Brain pericyte (primary cell): Measurements from ENCODE around the gene TNFRSF6B.
A peak's percentile ranks its signal among the peaks of the same experiment; 100 is the strongest.

Source experiments
- DNase-seq: peaks from one replicate; pipeline ENCODE4 v3.0.0-alpha.2; 2012; ENCODE audit warnings: low read depth, low spot score

Gene TNFRSF6B

DNA sequence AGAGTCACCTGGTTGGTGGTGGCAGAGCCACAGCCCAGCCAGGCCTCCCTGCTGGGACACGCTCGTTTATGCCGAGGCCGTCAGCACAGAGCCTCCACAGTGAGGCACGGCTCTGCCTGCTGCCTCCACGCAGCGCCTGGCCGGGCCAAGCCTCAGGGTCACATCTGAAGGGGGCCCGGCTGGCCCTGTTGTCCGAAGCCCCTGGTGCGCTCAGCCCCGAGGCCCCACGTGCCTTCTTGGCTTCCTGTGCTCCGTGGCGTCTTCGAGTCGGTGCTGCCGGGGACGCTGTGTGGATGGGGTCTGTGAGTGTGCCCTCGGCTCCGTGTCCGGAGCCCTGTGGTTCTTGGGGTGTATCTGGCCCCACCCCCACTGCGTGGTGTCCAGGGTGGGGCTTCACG lies 10.4 kb upstream of the TNFRSF6B start:
- no peak for DNase-seq

DNA sequence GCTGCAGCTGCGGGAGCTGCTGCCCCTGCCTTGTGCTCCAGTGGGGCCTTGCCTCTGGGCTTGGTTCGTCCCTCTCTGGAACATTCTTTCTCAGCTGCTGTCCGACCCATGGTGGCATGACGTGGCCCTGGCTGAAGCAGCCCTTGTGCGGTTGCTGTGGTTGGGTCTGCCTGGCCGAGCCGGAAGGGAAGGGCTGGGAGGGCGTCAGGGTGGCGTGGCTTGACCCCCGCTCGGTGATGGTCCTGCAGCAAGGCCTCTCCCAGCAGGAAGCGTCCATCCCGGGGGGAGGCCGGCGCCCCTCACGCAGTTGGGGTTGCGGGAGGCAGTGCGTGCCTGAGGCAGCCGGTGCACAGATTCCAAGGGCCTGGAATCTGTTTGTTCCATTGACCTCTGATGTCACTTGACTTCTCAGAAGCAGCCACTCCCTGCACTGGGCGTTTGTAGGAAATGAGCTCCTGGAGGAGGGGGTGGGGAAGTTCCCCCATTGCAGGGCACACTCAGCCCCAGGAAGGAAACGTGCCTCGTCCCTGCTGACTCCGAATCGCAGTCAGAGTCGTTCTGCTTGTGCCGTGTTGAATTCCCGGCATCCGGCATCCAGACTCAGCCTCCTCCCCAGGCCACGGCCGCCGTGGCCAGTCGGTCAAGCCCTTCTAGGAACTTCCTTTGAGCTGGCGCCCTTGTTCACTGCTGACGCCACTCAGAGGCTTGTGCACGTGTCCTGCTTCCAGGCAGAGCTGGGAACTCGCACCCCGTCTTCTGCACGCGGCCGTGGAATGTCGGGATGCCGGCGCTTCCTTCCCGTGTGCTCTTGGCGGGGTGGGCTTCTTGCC lies 9.7 kb upstream of the TNFRSF6B start:
- DNase-seq = peak; percentile 49

DNA sequence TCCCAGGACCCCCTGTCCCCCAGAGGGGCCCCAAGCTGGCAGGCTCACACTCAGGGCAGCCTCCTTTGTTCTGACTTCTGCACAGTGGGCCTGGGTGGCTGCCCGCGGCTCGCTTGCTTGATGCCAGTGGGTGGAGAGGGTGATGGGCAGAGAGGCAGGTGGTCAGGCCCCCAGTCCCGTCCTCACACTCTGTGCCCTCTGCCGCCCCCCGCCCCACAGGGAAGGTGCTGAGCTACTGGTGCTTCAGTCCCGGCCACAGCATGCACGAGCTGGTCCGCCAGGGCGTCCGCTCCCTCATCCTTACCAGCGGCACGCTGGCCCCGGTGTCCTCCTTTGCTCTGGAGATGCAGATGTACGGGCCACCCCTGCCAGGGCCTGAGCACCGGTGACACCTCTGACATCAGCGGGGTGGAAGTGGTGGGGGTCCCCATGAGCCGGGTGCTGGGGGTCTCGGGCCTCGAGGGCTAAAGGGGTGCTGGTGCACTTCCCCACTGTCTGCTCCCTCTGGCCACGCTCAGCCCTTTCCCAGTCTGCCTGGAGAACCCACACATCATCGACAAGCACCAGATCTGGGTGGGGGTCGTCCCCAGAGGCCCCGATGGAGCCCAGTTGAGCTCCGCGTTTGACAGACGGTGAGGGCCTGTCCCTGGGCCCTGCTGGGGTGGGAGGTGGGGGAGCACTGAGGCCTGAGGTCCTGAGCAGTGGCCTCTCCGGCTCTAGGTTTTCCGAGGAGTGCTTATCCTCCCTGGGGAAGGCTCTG lies 8.9 kb upstream of the TNFRSF6B start:
- DNase-seq = no peak

DNA sequence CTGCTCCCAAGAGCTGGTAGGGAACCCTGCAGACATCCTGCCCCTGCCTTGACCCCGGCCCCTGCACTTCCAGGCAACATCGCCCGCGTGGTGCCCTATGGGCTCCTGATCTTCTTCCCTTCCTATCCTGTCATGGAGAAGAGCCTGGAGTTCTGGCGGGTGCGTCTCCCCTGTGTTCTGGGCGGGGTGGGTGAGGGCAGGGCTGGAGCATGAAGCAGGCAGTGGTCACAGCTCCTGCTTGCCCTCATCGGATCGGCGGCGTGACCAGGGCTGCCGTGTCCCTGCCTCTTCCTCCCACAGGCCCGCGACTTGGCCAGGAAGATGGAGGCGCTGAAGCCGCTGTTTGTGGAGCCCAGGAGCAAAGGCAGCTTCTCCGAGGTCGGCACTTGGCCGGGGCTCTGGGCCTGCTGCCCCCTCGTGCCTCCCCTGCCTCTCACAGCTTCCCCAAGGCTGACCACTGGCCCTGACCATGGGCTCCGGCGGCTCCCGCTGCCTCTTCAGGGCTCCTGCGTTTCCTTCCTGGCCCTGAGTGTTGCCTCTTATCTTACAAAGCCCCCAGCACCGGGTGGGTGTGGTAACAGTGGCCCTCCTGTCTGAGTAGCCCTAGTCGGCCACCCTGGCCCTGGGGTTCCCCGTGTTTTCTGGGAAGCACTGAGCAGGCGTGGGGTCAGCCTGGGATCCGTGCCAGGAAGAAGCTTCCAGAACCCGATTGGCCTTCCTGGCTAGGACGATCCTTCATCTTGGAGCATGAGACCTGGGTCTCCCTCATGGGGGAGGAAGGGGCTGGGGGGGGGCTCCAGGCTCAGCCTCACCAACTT lies 8.0 kb upstream of the TNFRSF6B start:
- DNase-seq = no peak

DNA sequence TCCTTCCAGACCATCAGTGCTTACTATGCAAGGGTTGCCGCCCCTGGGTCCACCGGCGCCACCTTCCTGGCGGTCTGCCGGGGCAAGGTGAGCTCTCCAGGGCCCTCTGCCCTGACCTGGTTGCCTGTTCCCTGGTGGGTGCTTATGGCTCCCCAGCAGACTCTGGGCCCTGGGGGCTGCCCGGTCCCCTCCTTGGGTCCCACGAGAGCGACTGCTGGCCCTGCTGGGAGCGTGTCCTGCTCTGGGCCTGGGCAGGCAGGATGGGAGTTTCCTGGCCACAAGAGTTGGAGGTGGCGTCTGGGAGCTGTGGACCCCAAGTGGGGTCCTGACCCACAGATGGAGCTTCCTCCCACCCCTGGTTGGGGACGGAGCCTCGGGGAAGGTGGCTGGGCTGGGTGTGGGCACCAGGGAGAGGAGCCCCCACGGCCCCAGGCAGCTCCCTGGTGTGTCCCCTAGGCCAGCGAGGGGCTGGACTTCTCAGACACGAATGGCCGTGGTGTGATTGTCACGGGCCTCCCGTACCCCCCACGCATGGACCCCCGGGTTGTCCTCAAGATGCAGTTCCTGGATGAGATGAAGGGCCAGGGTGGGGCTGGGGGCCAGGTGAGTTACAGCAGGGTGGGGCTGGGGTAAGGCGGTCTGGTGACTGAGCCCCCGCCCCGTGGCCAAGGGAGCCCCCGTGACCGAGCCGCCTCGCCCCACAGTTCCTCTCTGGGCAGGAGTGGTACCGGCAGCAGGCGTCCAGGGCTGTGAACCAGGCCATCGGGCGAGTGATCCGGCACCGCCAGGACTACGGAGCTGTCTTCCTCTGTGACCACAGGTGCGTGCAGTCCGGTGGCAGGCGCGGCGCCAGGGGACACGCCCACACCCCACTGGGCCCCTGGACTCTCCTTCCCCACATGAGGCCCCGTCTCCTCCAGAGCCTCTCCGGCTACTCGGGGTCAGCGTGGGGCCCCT lies 7.1 kb upstream of the TNFRSF6B start:
- no peak for DNase-seq

DNA sequence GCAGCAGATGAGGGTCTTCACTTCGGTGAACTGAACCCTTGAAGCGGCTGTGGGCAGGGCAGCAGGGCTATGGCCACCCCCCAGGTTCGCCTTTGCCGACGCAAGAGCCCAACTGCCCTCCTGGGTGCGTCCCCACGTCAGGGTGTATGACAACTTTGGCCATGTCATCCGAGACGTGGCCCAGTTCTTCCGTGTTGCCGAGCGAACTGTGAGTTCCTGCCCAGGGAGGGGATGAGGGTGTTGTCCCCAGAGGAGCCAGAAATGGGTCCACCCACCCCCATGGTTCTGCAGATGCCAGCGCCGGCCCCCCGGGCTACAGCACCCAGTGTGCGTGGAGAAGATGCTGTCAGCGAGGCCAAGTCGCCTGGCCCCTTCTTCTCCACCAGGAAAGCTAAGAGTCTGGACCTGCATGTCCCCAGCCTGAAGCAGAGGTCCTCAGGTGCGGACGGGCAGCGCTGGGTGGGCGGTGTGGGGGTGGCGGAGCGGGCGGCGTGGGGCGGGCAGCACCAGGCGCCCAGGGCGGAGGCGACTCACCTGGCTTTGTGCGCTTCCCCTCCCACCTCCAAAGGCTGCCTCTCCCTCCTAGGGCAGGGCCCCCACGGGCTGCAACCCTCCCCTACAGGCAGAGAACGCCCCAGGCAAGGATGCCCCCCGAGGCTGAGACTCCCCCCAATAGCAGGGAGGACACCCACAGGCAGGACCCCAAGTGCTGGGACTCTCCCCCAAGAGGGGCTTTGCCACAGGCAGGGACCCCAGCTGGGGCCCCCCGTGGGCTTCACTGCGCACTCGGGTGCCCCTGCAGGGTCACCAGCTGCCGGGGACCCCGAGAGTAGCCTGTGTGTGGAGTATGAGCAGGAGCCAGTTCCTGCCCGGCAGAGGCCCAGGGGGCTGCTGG lies 6.2 kb upstream of the TNFRSF6B start:
- no peak for DNase-seq

DNA sequence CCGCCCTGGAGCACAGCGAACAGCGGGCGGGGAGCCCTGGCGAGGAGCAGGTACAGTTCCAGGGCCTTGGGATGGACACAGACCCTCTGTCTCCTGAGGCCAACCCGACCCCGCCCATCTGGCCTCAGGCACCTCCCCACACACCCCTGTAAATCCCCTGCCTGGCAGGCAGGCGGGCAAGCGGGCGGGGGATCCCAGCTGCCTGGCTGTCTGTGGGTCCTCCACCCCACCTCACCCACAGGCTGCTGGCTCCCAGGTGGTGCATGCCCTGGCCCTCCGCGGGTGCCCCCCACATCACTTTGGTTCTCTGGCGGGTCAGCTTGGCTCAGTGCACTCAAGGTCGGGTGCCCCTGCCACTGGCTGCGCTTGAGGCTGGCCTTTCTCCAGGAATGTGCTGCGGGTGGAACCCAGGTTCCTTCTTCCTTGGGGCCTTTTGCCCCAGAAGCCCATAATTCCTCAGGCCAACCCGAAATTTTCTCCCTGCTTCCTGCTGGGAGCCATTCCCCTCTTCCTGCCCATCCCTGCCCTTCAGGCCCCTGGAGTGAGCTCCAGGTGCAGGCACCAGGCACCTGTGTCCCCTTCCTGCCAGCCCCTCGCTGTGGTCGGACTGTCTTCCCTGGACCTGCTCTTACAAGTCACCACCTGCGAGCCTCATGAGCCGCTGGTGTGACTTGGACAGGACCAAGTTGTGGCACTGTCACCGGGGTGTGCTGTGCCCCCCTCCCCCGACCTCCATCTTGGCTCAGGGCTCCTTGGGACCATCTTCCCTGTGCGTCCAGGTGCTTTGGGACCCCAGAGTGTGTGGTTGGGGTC lies 5.3 kb upstream of the TNFRSF6B start:
- DNase-seq = no peak

DNA sequence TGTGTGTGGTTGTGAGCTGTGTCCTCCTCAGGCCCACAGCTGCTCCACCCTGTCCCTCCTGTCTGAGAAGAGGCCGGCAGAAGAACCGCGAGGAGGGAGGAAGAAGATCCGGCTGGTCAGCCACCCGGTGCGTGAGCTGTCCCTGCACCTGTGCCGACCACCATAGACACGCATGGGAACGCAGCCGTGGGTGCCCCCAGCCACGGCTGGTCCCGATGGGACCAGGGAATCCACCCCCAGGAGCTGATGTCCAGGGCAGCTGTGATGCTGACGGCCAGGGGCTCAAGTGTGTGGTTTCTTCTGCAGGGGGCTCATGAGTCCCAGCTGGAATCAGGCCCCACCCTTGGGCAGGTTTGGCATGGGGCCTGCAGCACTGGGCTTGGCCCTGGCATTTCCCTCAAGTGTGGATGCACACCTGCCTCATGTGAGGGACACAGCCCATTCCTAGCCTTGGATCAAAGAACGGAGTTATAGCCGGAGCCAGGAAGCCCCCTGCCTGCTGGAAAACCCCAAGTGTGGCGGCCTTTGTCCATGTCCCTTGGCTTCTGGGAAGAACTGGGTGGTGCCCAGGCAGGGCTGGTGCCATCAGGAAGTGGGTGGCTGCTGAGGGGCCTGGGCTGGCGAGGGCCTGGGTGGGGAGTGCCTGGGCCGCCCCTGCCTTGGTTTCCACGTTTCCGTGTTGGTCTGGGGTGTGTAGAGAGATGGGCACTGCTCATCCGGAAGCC lies 4.6 kb upstream of the TNFRSF6B start:
- no peak for DNase-seq

DNA sequence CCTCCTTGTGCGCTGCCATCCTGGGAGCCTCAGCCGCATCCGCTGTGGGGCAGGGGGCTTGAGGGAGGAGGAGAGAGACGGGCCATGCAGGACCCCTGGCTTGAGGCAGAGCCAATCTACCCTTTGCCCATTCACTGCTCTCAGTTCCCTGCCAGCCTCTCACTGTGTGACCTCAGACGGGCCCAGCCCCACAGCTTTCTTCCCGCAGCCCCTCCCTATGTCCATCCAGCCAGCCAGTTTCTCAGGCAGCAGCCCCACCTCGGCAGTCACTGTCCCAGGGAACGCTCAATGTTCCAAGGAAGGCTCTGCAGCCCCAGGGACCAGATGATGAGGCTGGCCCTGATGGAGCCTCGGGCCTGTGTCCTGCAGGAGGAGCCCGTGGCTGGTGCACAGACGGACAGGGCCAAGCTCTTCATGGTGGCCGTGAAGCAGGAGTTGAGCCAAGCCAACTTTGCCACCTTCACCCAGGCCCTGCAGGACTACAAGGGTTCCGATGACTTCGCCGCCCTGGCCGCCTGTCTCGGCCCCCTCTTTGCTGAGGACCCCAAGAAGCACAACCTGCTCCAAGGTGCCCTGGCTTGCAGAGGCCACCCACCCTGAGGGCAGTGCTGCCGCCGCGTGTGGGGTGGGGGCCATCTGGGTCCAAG lies 3.9 kb upstream of the TNFRSF6B start:
- no peak for DNase-seq

DNA sequence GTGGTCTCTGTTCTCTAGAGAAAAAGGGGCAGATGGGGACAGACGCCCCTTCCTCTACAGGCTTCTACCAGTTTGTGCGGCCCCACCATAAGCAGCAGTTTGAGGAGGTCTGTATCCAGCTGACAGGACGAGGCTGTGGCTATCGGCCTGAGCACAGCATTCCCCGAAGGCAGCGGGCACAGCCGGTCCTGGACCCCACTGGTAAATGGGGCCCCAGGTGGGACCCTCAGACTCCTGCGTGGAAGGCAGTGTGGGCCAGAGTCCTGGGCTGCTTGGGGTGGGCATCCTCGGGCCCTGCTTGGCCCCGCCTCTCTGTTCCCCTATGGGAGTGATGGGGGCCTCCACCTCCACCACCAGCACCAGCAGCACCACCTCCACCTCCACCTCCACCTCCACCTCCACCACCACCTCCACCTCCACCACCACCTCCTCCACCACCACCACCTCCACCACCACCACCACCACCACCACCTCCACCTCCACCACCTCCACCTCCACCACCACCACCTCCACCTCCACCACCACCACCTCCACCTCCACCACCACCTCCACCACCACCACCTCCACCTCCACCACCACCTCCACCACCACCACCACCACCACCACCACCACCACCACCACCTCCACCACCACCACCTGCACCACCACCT lies 3.2 kb upstream of the TNFRSF6B start:
- no peak for DNase-seq

DNA sequence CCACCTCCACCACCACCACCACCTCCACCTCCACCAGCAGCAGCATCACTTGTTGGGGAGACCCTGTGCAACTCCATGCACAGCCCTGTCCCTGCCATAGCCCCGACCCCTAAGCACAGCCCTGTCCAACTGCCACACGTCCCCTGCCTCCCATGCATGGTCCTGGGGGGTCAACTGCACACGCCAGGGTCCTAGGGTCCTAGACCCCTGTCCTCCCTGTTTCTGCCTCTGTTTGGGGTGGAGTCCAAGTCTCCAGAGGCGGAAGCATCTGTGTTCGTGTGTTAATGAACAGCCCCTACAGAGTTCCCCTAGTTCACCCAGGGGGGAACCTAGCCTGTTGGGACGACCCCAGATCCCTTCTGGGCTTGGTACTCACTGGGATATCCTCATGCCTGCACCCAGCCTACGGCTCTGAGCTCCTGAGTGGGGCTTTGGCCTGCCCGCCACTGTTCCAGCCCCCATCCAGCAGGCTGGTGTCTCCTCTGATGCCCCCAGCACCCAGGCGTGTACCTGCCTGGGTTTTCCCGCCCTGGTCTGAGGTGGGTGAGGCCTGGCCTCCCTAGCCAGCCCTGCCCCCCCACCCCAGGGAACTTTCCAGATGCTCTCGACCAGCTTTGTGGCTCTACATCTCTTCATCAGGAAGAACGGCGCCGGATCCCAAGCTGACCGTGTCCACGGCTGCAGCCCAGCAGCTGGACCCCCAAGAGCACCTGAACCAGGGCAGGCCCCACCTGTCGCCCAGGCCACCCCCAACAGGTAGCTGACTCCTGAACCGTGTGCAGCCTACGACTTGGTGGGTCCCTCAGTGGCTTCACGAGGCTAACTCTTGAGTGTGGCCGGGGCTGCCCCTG lies 2.5 kb upstream of the TNFRSF6B start:
- no peak for DNase-seq

DNA sequence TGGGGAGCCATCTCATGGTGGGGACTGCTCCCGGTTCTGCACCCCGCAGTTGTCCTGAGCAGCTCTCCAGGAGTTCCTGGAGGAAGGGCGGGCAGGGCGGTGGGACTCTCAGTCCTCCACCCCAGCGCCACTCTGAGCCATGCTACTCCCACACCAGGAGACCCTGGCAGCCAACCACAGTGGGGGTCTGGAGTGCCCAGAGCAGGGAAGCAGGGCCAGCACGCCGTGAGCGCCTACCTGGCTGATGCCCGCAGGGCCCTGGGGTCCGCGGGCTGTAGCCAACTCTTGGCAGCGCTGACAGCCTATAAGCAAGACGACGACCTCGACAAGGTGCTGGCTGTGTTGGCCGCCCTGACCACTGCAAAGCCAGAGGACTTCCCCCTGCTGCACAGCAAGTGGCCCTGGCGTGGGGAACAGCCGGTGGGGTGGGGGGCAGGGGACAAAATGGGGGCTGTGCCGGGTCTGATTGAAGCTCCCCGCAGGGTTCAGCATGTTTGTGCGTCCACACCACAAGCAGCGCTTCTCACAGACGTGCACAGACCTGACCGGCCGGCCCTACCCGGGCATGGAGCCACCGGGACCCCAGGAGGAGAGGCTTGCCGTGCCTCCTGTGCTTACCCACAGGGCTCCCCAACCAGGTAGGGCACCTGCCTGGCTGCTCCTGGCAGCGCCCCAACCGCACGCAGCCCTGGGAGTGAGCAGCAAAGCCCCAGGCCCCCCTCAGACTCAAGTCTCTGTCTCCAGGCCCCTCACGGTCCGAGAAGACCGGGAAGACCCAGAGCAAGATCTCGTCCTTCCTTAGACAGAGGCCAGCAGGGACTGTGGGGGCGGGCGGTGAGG lies 1.6 kb upstream of the TNFRSF6B start:
- DNase-seq = no peak

DNA sequence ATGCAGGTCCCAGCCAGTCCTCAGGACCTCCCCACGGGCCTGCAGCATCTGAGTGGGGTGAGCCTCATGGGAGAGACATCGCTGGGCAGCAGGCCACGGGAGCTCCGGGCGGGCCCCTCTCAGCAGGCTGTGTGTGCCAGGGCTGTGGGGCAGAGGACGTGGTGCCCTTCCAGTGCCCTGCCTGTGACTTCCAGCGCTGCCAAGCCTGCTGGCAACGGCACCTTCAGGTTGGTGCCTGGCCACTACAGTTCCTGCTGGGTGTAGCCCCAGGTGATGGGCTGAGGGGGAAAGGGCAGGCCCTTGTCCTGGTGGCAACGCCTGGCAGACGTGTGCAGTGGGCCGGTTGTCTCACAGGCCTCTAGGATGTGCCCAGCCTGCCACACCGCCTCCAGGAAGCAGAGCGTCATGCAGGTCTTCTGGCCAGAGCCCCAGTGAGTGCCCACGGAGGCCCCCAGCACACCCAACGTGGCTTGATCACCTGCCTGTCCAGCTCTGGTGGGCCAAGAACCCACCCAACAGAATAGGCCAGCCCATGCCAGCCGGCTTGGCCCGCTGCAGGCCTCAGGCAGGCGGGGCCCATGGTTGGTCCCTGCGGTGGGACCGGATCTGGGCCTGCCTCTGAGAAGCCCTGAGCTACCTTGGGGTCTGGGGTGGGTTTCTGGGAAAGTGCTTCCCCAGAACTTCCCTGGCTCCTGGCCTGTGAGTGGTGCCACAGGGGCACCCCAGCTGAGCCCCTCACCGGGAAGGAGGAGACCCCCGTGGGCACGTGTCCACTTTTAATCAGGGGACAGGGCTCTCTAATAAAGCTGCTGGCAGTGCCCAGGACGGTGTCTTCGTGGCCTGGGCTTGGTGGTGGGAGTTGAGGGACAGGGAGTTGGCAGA lies 787 bp upstream of the TNFRSF6B start:
- DNase-seq = no peak

DNA sequence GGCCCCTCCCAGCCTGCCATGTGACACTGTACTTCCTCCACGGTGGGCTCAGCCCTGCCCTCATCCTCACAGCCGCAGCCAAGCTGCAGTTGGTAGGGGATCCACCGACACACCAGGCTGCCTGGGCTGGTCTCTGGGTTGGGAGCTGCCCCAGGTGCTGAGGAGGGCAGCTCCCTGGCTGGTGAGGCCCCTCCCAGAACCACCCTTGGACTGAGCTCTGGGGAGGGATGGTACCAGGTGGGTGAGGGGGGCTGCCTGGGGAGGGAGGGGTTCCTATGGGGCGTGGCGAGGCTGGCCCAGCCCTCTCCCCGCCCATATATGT lies 185 bp upstream of the TNFRSF6B start:
- no peak for DNase-seq

DNA sequence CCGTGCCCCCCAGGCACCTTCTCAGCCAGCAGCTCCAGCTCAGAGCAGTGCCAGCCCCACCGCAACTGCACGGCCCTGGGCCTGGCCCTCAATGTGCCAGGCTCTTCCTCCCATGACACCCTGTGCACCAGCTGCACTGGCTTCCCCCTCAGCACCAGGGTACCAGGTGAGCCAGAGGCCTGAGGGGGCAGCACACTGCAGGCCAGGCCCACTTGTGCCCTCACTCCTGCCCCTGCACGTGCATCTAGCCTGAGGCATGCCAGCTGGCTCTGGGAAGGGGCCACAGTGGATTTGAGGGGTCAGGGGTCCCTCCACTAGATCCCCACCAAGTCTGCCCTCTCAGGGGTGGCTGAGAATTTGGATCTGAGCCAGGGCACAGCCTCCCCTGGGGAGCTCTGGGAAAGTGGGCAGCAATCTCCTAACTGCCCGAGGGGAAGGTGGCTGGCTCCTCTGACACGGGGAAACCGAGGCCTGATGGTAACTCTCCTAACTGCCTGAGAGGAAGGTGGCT lies 960 bp downstream of the TNFRSF6B start:
- DNase-seq = no peak
